ENCODE measurements around the gene SYT1. TPM values are rescaled to one million over a fixed set of nuclear protein-coding genes. Genes with fewer than 3 reads are reported as not detected.

The SYT1 gene
- total and polyA plus RNA-seq, 2 of the 8 experiments (the other 6 are each of a cell fraction or from before 2014, with no cell fraction given), result 11.0 to 34.6 TPM

- no peak overlapping the region for H2BK12ac ChIP-seq (ENCODE audit: low read depth, low read length)
- no peaks in the 10 kb centered on the region for H3K36me3 ChIP-seq (ENCODE audit: control insufficient read depth in 2 of 4, insufficient read depth in 4 of 4, low read length in 3 of 4)
- H2BK20ac ChIP-seq (ENCODE audit: low read length), result no peak overlapping the region
- no peaks in the 10 kb centered on the region for H3K79me1 ChIP-seq (ENCODE audit: low read depth, low read length)
- H3K14ac ChIP-seq (ENCODE audit: insufficient read length), result no peak overlapping the region
- H3K56ac ChIP-seq (replicated peaks; ENCODE audit: insufficient read length, low read depth, low read length), result no peak overlapping the region
- H3K23ac ChIP-seq (ENCODE audit: insufficient read length), result no peak overlapping the region
- no peak overlapping the region for H3K4me3 ChIP-seq (ENCODE audit: extremely low read depth in 1 of 4, insufficient read depth in 2 of 4, low read depth in 3 of 4, low read length in 4 of 4)
- H2BK5ac ChIP-seq (ENCODE audit: low read depth, low read length), result no peak overlapping the region
- H3K79me2 ChIP-seq (ENCODE audit: control insufficient read depth in 1 of 2, insufficient read depth in 2 of 2, low read length in 2 of 2), result no peaks in the 10 kb centered on the region
- DNase-seq (ENCODE audit: low read depth in 1 of 2, low spot score in 2 of 2), result no peak
- H3K4me1 ChIP-seq (replicated peaks in 1 of 4; ENCODE audit: control insufficient read depth in 3 of 4, insufficient read depth in 4 of 4, low read length in 3 of 4), result peaks cover 0 to 6% (median 3%) of the 10 kb centered on the region in 4 experiments; a peak in 2 of 7 replicates
- WGBS, 2 experiments (ENCODE audit: extremely low coverage in 1 of 2, insufficient coverage in 1 of 2, insufficient read length in 1 of 2, insufficient replicate concordance in 2 of 2, low coverage in 1 of 2, low lambda C conversion rate in 2 of 2, missing lambda C conversion rate in 1 of 2), result 88% methylated on average over 3 of the region's 3 CpGs; no CpG with 5 or more reads in 1 of the 2 experiments
- H4K91ac ChIP-seq (replicated peaks; ENCODE audit: insufficient read length, low read length), result no peak overlapping the region
- no peak overlapping the region for H2BK120ac ChIP-seq (replicated peaks; ENCODE audit: low read depth, low read length)
- peaks cover 0 to under 1% (median 0%) of the 10 kb centered on the region in 4 experiments; a peak in 1 of 7 replicates for H3K27me3 ChIP-seq (replicated peaks in 1 of 4; ENCODE audit: control insufficient read depth in 3 of 4, extremely low read depth in 1 of 4, insufficient read depth in 3 of 4, low read length in 3 of 4)
- H3K4ac ChIP-seq (replicated peaks; ENCODE audit: insufficient read length, low read depth, low read length), result no peak overlapping the region
- H3K27ac ChIP-seq (ENCODE audit: low read depth, low read length), result no peak overlapping the region
- no peak overlapping the region for H3K4me2 ChIP-seq (ENCODE audit: insufficient read depth in 1 of 2, low read depth in 2 of 2, low read length in 2 of 2)
- no peak overlapping the region for H4K8ac ChIP-seq (ENCODE audit: extremely low read depth, insufficient read depth, low read length)
- TF ChIP-seq GTF2F1 (IDR thresholded peaks at IDR 0.05; ENCODE audit: borderline replicate concordance, low read depth, low read length) (no peak), PHF8 (conservative IDR thresholded peaks at IDR 0.05; ENCODE audit: low read depth, low read length) (no peak)
- no peak overlapping the region for H2AFZ ChIP-seq (ENCODE audit: low read length)
- H3K18ac ChIP-seq (ENCODE audit: extremely low read depth, low read length), result no peak overlapping the region
- no peaks in the 10 kb centered on the region for H4K20me1 ChIP-seq (replicated peaks in 1 of 2; ENCODE audit: control insufficient read depth in 1 of 2, insufficient read depth in 2 of 2, low read length in 2 of 2)
- H3K9ac ChIP-seq (replicated peaks in 1 of 4; ENCODE audit: extremely low read depth in 1 of 4, low read depth in 3 of 4, low read length in 3 of 4), result no peak overlapping the region
- H3K23me2 ChIP-seq (ENCODE audit: low read depth, low read length), result no peaks in the 10 kb centered on the region
- ChIA-PET POLR2A (ENCODE audit: partially characterized antibody) (no interaction called here), CTCF (ENCODE audit: partially characterized antibody) (interaction anchor here (1.2 to 1.7 kb wide), 4 partner anchors 8 to 701 kb away, joined by 3 to 8 read pairs (median 6); no protein-coding TSS in a partner anchor)
- H3K9me3 ChIP-seq (ENCODE audit: insufficient read depth in 2 of 2, low read depth in 1 of 2, low read length in 1 of 2), result no peaks in the 10 kb centered on the region
- H4K5ac ChIP-seq (ENCODE audit: insufficient read length, low read depth, low read length), result no peak overlapping the region
- no peak overlapping the region for H2AK5ac ChIP-seq (ENCODE audit: low read depth, low read length)
- no peak for FAIRE-seq
- no peak overlapping the region for H2BK15ac ChIP-seq (ENCODE audit: low read length)
Observed at GRCh38 chr12:79324571-79324970, 460.0 kb downstream of the SYT1 start.

Data from H1 (cell line).